ENCODE measurements around the gene GBE1.

GBE1 gene

DNA sequence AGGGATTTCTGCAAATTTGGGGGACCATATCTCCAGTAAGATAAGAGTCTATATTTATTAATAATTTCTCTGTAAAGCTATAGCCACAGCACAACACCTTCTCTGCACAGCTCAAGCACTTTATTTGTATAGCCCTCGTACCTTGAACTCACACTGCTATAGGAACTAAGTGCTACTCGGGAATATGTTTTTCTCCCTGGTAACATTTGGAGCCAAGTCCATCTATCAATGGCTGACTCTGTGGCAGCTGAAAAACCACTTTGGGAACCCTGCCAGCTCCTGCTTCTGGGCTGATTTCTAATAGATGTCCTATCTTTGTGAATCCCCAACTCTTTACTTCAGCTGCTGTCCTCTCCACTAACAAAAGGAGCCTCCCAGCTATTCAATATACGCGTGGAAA, 298.5 kb downstream of the GBE1 start:
- Mint-ChIP-seq H3K27ac (ENCODE audit: low read depth) (no peak overlapping the region), H3K36me3 (ENCODE audit: insufficient read depth) (no peaks in the 10 kb centered on the region), H3K4me3 (no peak overlapping the region), H3K27me3 (no peaks in the 10 kb centered on the region), H3K9me3 (no peaks in the 10 kb centered on the region), H3K4me1 (no peaks in the 10 kb centered on the region)
- no peak for DNase-seq (ENCODE audit: low spot score in 2 of 2)
- ATAC-seq (replicated peaks; ENCODE audit: extremely low read depth, poor library complexity, severe bottlenecking), result no peak

DNA sequence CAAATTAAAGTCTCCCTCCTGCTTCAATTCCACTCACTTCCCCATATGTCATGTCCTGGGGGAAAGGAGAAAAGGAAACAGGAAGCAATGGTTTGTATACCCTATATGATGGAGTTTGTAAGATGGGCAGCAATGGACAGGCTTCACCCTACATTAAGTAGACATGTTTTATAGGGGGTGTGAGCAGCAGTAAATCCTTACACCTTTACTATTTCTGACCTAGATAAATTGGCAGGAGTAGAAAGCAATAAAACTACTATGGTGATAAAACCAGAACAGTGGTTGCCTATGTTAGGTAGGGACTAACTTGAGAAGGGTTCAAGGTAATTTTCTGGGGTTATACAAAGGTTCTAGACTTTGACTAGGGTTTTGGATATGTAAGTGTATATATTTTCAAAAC, 301.7 kb downstream of the GBE1 start:
- Mint-ChIP-seq H3K36me3 (ENCODE audit: insufficient read depth) (no peaks in the 10 kb centered on the region), H3K9me3 (no peaks in the 10 kb centered on the region)

DNA sequence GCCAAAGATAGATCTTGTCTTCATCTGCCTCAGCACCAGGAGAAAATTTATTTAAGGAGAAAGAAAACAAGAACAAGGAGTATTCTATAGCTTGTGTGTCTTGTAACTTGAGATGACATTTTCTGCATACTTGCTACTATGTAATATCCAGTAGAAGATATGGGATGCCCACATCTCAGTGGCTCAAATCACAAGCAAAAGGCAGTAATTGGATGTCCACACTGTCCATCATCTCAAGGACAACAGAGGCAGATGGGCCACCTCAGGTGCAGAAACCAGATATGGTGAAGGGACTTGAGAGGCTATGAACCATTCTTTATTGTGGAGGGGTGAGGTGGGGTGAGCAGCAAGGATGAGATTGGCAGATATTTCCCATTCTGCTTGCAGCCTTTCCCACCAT, 309.0 kb downstream of the GBE1 start:
- no peak overlapping the region for H3K4me3 Mint-ChIP-seq
- H3K27me3 Mint-ChIP-seq, result no peaks in the 10 kb centered on the region
- no peak overlapping the region for H3K27ac Mint-ChIP-seq (ENCODE audit: low read depth)
- no peaks in the 10 kb centered on the region for H3K36me3 Mint-ChIP-seq (ENCODE audit: insufficient read depth)
- ATAC-seq (replicated peaks; ENCODE audit: extremely low read depth, poor library complexity, severe bottlenecking), result no peak
- no peaks in the 10 kb centered on the region for H3K4me1 Mint-ChIP-seq
- no peak for DNase-seq (ENCODE audit: low spot score in 2 of 2)
- no peaks in the 10 kb centered on the region for H3K9me3 Mint-ChIP-seq

More for the DNA sequence above, 301.7 kb downstream of the GBE1 start:
- ATAC-seq (replicated peaks; ENCODE audit: extremely low read depth, poor library complexity, severe bottlenecking), result no peak
- Mint-ChIP-seq H3K27ac (ENCODE audit: low read depth) (no peak overlapping the region), H3K4me3 (no peak overlapping the region), H3K4me1 (no peaks in the 10 kb centered on the region), H3K27me3 (no peaks in the 10 kb centered on the region)
- no peak for DNase-seq (ENCODE audit: low spot score in 2 of 2)

DNA sequence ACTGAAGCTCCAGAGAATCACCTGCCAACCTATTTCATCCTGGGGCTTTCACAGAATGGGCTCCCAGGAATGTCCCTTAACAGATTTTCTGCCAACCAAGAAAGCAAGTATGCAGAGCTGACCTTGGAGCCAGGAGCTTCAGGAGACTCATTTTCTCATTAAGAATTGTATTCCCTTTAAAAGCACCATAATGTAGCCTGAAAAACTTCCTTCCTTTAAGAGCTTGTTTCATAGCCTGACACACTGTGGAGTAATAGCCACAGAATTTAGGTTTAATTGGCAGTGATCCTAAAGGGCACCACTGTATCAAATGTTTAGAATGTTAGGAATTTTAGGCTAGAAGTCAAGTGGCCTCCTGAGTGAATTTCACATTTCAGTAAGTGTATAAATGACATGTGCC, 309.8 kb downstream of the GBE1 start:
- Mint-ChIP-seq H3K4me3 (no peak overlapping the region), H3K27me3 (no peaks in the 10 kb centered on the region), H3K4me1 (no peaks in the 10 kb centered on the region), H3K9me3 (no peaks in the 10 kb centered on the region), H3K27ac (ENCODE audit: low read depth) (no peak overlapping the region), H3K36me3 (ENCODE audit: insufficient read depth) (no peaks in the 10 kb centered on the region)
- no peak for ATAC-seq (replicated peaks; ENCODE audit: extremely low read depth, poor library complexity, severe bottlenecking)
- no peak for DNase-seq (ENCODE audit: low spot score in 2 of 2)

DNA sequence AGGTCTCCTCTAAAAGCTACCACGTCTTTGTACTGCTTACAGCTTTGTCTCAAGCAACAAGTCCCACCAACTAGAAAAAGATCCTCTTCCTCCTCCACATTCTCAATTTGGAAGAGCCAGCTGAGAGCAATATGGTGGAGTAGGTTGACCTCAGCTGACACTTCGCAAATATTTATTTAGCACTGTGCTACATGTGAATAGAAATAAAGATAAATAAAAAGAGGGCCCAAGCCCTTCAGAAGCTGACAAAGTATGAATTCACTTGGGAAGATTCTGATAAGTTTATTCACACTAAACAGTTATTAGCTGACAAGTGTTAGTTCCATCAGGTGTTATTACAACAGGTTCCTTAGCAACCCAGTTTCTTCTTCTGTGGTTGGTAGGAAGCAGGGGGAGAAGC, 310.3 kb downstream of the GBE1 start:
- DNase-seq (ENCODE audit: low spot score in 2 of 2), result no peak
- ATAC-seq (replicated peaks; ENCODE audit: extremely low read depth, poor library complexity, severe bottlenecking), result no peak
- Mint-ChIP-seq H3K27me3 (no peaks in the 10 kb centered on the region), H3K36me3 (ENCODE audit: insufficient read depth) (no peaks in the 10 kb centered on the region), H3K27ac (ENCODE audit: low read depth) (no peak overlapping the region), H3K9me3 (no peaks in the 10 kb centered on the region), H3K4me3 (no peak overlapping the region), H3K4me1 (no peaks in the 10 kb centered on the region)

GRCh38 chr3:81446806-81447205, 314.6 kb downstream of the GBE1 start:
- Mint-ChIP-seq H3K9me3 (no peaks in the 10 kb centered on the region), H3K27ac (ENCODE audit: low read depth) (no peak overlapping the region), H3K27me3 (no peaks in the 10 kb centered on the region), H3K4me1 (no peaks in the 10 kb centered on the region), H3K4me3 (no peak overlapping the region), H3K36me3 (ENCODE audit: insufficient read depth) (no peaks in the 10 kb centered on the region)
- no peak for ATAC-seq (replicated peaks; ENCODE audit: extremely low read depth, poor library complexity, severe bottlenecking)
- no peak for DNase-seq (ENCODE audit: low spot score in 2 of 2)

GRCh38 chr3:81445712-81446111, 315.7 kb downstream of the GBE1 start:
- no peak for ATAC-seq (replicated peaks; ENCODE audit: extremely low read depth, poor library complexity, severe bottlenecking)
- Mint-ChIP-seq H3K4me1 (no peaks in the 10 kb centered on the region), H3K36me3 (ENCODE audit: insufficient read depth) (no peaks in the 10 kb centered on the region), H3K4me3 (no peak overlapping the region), H3K9me3 (no peaks in the 10 kb centered on the region), H3K27ac (ENCODE audit: low read depth) (no peak overlapping the region), H3K27me3 (no peaks in the 10 kb centered on the region)
- no peak for DNase-seq (ENCODE audit: low spot score in 2 of 2)

GRCh38 chr3:81444817-81445460, 316.5 kb downstream of the GBE1 start:
- Mint-ChIP-seq H3K9me3 (no peaks in the 10 kb centered on the region), H3K4me1 (no peaks in the 10 kb centered on the region), H3K4me3 (no peak overlapping the region), H3K27ac (ENCODE audit: low read depth) (no peak overlapping the region), H3K27me3 (no peaks in the 10 kb centered on the region), H3K36me3 (ENCODE audit: insufficient read depth) (no peaks in the 10 kb centered on the region)
- DNase-seq (ENCODE audit: low spot score in 2 of 2) (no peak), ATAC-seq (replicated peaks; ENCODE audit: extremely low read depth, poor library complexity, severe bottlenecking) (no peak)

GRCh38 chr3:81443958-81444357, 317.5 kb downstream of the GBE1 start:
- no peak for ATAC-seq (replicated peaks; ENCODE audit: extremely low read depth, poor library complexity, severe bottlenecking)
- DNase-seq (ENCODE audit: low spot score in 2 of 2), result no peak
- H3K4me3 Mint-ChIP-seq, result no peak overlapping the region
- H3K36me3 Mint-ChIP-seq (ENCODE audit: insufficient read depth), result no peaks in the 10 kb centered on the region
- no peaks in the 10 kb centered on the region for H3K4me1 Mint-ChIP-seq
- H3K27ac Mint-ChIP-seq (ENCODE audit: low read depth), result no peak overlapping the region
- no peaks in the 10 kb centered on the region for H3K9me3 Mint-ChIP-seq
- H3K27me3 Mint-ChIP-seq, result no peaks in the 10 kb centered on the region

- H3K36me3 Mint-ChIP-seq (ENCODE audit: insufficient read depth), result no peaks in the 10 kb centered on the region
- no peak for ATAC-seq (replicated peaks; ENCODE audit: extremely low read depth, poor library complexity, severe bottlenecking)
- H3K27me3 Mint-ChIP-seq, result no peaks in the 10 kb centered on the region
Observed at GRCh38 chr3:81443457-81443782, 318.0 kb downstream of the GBE1 start.

GRCh38 chr3:81442758-81443456, 318.5 kb downstream of the GBE1 start:
- H3K4me3 Mint-ChIP-seq, result no peak overlapping the region
- H3K27ac Mint-ChIP-seq (ENCODE audit: low read depth), result no peak overlapping the region
- DNase-seq (ENCODE audit: low spot score in 2 of 2) (no peak), ATAC-seq (replicated peaks; ENCODE audit: extremely low read depth, poor library complexity, severe bottlenecking) (no peak)
- H3K4me1 Mint-ChIP-seq, result no peaks in the 10 kb centered on the region
- peaks cover 6% of the 10 kb centered on the region for H3K9me3 Mint-ChIP-seq
- H3K36me3 Mint-ChIP-seq (ENCODE audit: insufficient read depth), result no peaks in the 10 kb centered on the region
- H3K27me3 Mint-ChIP-seq, result no peaks in the 10 kb centered on the region

More at GRCh38 chr3:81443457-81443782, 318.0 kb downstream of the GBE1 start:
- peaks cover 2% of the 10 kb centered on the region for H3K9me3 Mint-ChIP-seq
- H3K27ac Mint-ChIP-seq (ENCODE audit: low read depth), result no peak overlapping the region
- DNase-seq (ENCODE audit: low spot score in 2 of 2), result no peak
- H3K4me3 Mint-ChIP-seq, result no peak overlapping the region
- no peaks in the 10 kb centered on the region for H3K4me1 Mint-ChIP-seq

GRCh38 chr3:81440661-81441060, 320.8 kb downstream of the GBE1 start:
- Mint-ChIP-seq H3K36me3 (ENCODE audit: insufficient read depth) (no peaks in the 10 kb centered on the region), H3K4me3 (no peak overlapping the region), H3K27ac (ENCODE audit: low read depth) (no peak overlapping the region), H3K9me3 (peaks cover 6% of the 10 kb centered on the region), H3K27me3 (no peaks in the 10 kb centered on the region), H3K4me1 (no peaks in the 10 kb centered on the region)
- ATAC-seq (replicated peaks; ENCODE audit: extremely low read depth, poor library complexity, severe bottlenecking) (no peak), DNase-seq (ENCODE audit: low spot score in 2 of 2) (no peak)
